ENCODE measurements around the gene DGKE.

Gene DGKE

DNA sequence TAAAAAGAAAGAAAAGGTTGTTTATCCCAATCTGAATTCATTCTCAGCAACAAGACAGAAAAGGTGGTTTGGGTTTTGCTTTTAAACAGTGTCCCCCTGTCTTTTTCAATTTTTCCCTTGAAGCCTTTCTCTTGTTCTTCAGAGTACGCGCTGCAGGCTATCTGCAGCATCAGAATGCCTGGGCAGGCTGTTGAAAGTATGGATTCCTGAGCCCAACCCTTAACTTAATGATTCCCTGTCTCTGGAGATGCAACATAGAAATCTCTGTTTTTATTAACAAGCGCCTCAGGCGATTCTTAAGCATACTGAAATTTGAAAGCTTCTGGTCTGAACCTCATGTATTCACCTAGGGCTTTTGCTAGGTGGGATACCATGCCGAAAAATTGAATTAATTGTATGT is 32.1 kb downstream of the DGKE start:
- Histone ChIP-seq H3K27me3 (ENCODE audit: control insufficient read depth, insufficient read depth, low read length) (no peaks in the 10 kb centered on the region), H3K36me3 (ENCODE audit: control insufficient read depth, low read depth, low read length) (peaks cover 9% of the 10 kb centered on the region), H3K4me3 (ENCODE audit: low read length) (no peak overlapping the region)

DNA sequence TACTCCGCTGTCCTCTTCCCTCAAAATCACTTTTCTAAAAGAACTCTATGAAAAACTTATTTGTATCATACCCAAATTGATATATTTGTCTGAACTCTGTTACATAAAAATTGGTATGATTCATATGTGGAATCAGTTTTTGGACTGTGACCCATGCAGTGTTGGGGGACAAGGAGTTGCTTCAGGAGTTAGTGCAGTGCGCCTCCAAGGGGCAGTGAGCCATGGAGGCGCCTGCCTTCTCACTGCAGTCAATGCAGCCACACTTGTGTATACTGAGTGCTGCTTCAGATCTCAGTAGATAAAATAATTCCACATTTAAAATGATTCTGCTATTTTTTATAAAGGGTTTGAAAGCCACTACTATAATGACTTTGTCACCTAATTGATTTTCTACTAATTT is 32.5 kb downstream of the DGKE start:
- no peaks in the 10 kb centered on the region for H3K27me3 ChIP-seq (ENCODE audit: control insufficient read depth, insufficient read depth, low read length)
- H3K9ac ChIP-seq (ENCODE audit: low read length): no peak overlapping the region
- H3K36me3 ChIP-seq (ENCODE audit: control insufficient read depth, low read depth, low read length): peaks cover 9% of the 10 kb centered on the region
- no peaks in the 10 kb centered on the region for H3K4me1 ChIP-seq (ENCODE audit: control insufficient read depth, low read depth, low read length)
- no peaks in the 10 kb centered on the region for H3K9me3 ChIP-seq (ENCODE audit: control insufficient read depth, low read depth, low read length)
- no peak overlapping the region for H3K27ac ChIP-seq (ENCODE audit: low read length)
- no peak overlapping the region for H3K4me3 ChIP-seq (ENCODE audit: low read length)

More for the DNA sequence above, 32.1 kb downstream of the DGKE start:
- Histone ChIP-seq H3K9ac (ENCODE audit: low read length) (no peak overlapping the region), H3K27ac (ENCODE audit: low read length) (no peak overlapping the region), H3K9me3 (ENCODE audit: control insufficient read depth, low read depth, low read length) (no peaks in the 10 kb centered on the region), H3K4me1 (ENCODE audit: control insufficient read depth, low read depth, low read length) (no peaks in the 10 kb centered on the region)

DNA sequence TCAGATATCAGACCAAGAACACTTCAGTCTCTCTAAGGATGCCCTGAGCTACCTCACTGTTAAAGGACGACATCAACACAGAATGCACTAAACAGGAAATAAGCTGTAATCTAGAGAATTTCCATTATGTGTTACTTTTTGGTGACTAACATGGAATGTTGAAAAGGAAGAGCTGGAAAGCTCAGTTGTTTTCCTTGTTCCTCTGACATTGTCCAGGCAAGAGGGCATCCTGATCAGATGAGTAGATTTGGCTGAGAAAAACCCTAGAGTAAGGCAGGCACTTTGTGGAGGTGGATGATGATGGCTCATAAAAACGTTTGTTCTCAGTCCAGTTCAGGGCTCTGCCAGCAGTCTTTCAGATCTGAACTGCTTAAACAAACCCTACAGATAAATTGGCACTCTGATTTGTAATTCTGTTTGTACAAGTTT is 34.0 kb downstream of the DGKE start:
- no peaks in the 10 kb centered on the region for H3K9me3 ChIP-seq (ENCODE audit: control insufficient read depth, low read depth, low read length)
- peaks cover under 1% of the 10 kb centered on the region for H3K36me3 ChIP-seq (ENCODE audit: control insufficient read depth, low read depth, low read length)
- no peak overlapping the region for H3K9ac ChIP-seq (ENCODE audit: low read length)
- no peaks in the 10 kb centered on the region for H3K4me1 ChIP-seq (ENCODE audit: control insufficient read depth, low read depth, low read length)
- H3K27ac ChIP-seq (ENCODE audit: low read length): no peak overlapping the region
- H3K4me3 ChIP-seq (ENCODE audit: low read length): no peak overlapping the region
- H3K27me3 ChIP-seq (ENCODE audit: control insufficient read depth, insufficient read depth, low read length): no peaks in the 10 kb centered on the region

DNA sequence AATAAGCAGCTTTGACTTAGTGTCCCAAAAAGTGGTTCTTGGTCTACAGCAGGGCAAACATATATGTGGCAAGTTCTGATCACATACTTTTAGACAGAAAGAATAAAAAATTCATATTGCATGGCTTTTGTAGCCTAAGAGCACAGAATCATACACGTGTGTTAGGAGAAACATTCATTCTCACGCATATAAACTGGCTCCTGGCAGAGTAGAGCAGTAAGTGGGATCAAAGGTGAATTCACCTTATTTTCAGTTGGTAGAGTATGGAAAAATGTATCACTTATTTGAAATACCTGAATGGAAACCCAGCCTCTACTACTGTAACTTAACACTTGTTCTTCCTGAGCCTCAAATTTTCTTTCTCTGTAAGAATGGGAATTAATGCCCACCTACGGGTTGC is 34.8 kb downstream of the DGKE start:
- H3K4me1 ChIP-seq (ENCODE audit: control insufficient read depth, low read depth, low read length): no peaks in the 10 kb centered on the region
- H3K9ac ChIP-seq (ENCODE audit: low read length): no peak overlapping the region
- H3K27me3 ChIP-seq (ENCODE audit: control insufficient read depth, insufficient read depth, low read length): no peaks in the 10 kb centered on the region
- H3K9me3 ChIP-seq (ENCODE audit: control insufficient read depth, low read depth, low read length): no peaks in the 10 kb centered on the region
- no peaks in the 10 kb centered on the region for H3K36me3 ChIP-seq (ENCODE audit: control insufficient read depth, low read depth, low read length)
- H3K4me3 ChIP-seq (ENCODE audit: low read length): no peak overlapping the region
- H3K27ac ChIP-seq (ENCODE audit: low read length): no peak overlapping the region

DNA sequence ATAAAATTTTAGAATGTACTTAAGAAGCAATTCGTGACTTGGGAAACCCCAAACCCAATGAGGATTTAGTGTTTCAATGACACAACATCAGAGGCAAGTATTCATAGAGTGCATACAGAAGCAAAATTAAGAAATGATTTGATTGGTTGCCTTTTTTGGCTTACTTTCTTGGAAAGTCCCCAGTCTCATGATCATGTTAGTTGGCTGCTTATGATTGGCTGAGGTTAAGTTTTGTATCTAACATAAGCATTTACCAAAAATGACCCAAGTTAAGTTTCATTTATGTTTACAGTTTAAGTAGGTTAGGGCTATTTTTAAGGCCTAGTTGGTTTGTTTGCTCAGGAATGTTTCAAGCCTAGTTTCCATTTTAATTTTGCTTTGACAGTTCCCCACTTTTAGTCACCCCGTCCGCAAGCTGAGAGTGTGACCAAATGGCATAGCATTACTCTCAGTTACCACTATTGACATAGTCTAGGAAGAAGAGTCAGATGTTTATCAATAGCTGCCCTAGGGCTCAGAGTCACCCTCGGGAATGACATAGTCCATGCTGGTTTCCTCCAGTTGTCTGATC is 36.2 kb downstream of the DGKE start:
- Histone ChIP-seq H3K27me3 (ENCODE audit: control insufficient read depth, insufficient read depth, low read length) (no peaks in the 10 kb centered on the region), H3K4me1 (ENCODE audit: control insufficient read depth, low read depth, low read length) (no peaks in the 10 kb centered on the region), H3K9ac (ENCODE audit: low read length) (no peak overlapping the region), H3K27ac (ENCODE audit: low read length) (no peak overlapping the region), H3K4me3 (ENCODE audit: low read length) (no peak overlapping the region), H3K9me3 (ENCODE audit: control insufficient read depth, low read depth, low read length) (no peaks in the 10 kb centered on the region), H3K36me3 (ENCODE audit: control insufficient read depth, low read depth, low read length) (no peaks in the 10 kb centered on the region)

DNA sequence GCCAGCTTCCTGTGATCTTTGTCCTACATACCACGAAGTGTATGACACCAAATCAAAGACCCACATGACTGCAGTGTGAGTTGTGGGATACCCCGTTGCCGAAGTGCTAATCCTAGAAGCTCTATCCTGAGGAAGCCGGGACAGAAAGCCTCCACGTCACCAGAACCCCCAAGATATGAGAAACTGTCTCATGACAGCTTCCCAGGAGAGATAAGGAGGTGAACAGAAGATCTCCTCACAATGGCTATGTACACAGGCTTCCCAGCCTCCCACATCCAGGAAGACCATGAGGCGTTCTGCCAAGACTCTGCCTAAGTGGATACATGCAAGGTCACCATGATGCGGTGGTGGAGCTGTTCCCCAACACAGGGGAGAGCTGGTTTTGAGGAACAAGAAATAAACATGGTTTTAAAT is 42.8 kb downstream of the DGKE start:
- Histone ChIP-seq H3K36me3 (ENCODE audit: control insufficient read depth, low read depth, low read length) (no peaks in the 10 kb centered on the region), H3K9me3 (ENCODE audit: control insufficient read depth, low read depth, low read length) (no peaks in the 10 kb centered on the region), H3K9ac (ENCODE audit: low read length) (no peak overlapping the region), H3K4me1 (ENCODE audit: control insufficient read depth, low read depth, low read length) (no peaks in the 10 kb centered on the region), H3K27me3 (ENCODE audit: control insufficient read depth, insufficient read depth, low read length) (no peaks in the 10 kb centered on the region), H3K27ac (ENCODE audit: low read length) (no peak overlapping the region), H3K4me3 (ENCODE audit: low read length) (no peak overlapping the region)

DNA sequence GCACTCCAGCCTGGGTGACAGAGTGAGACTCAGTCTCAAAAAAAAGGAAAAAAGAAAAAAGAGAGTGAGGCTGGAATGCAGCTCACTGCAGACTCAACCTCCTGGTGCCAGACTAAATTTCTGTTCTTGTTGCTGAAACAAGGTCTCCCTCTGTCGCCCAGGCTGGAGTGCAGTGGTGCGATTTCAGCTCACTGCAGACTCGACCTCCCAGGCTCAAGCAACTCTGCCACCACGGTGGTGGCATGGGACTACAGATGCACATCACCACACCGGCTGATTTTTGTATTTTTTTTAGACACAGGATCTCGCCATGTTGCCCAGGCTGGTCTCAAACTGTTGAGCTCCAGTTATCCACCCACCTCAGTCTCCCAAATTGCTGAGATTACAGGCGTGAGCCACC is 45.3 kb downstream of the DGKE start:
- no peaks in the 10 kb centered on the region for H3K9me3 ChIP-seq (ENCODE audit: control insufficient read depth, low read depth, low read length)

DNA sequence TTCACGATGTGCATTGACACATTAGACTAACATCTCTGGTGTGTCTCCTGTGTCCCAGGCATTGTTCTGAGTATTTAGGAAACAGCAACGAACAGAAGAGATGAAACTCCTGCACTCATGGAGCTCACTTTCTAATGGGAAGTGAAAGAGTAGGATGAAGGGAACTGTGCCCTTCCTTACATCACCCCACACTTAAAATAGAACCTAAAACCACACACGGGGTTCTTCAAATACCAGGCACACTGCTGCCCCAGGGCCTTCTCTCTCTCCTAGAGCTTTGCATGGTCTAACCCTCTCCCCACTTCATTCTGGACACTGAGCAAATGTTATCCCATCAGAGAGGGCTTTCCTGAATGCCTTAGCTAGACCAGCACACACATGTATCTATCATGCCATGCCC is 46.2 kb downstream of the DGKE start:
- no peaks in the 10 kb centered on the region for H3K36me3 ChIP-seq (ENCODE audit: control insufficient read depth, low read depth, low read length)
- no peak overlapping the region for H3K9ac ChIP-seq (ENCODE audit: low read length)
- no peaks in the 10 kb centered on the region for H3K9me3 ChIP-seq (ENCODE audit: control insufficient read depth, low read depth, low read length)
- no peak overlapping the region for H3K27ac ChIP-seq (ENCODE audit: low read length)
- no peaks in the 10 kb centered on the region for H3K4me1 ChIP-seq (ENCODE audit: control insufficient read depth, low read depth, low read length)
- H3K4me3 ChIP-seq (ENCODE audit: low read length): no peak overlapping the region
- H3K27me3 ChIP-seq (ENCODE audit: control insufficient read depth, insufficient read depth, low read length): no peaks in the 10 kb centered on the region

More for the DNA sequence above, 45.3 kb downstream of the DGKE start:
- H3K9ac ChIP-seq (ENCODE audit: low read length): no peak overlapping the region
- H3K4me3 ChIP-seq (ENCODE audit: low read length): no peak overlapping the region
- H3K27ac ChIP-seq (ENCODE audit: low read length): no peak overlapping the region
- no peaks in the 10 kb centered on the region for H3K36me3 ChIP-seq (ENCODE audit: control insufficient read depth, low read depth, low read length)
- H3K4me1 ChIP-seq (ENCODE audit: control insufficient read depth, low read depth, low read length): no peaks in the 10 kb centered on the region
- H3K27me3 ChIP-seq (ENCODE audit: control insufficient read depth, insufficient read depth, low read length): no peaks in the 10 kb centered on the region

DNA sequence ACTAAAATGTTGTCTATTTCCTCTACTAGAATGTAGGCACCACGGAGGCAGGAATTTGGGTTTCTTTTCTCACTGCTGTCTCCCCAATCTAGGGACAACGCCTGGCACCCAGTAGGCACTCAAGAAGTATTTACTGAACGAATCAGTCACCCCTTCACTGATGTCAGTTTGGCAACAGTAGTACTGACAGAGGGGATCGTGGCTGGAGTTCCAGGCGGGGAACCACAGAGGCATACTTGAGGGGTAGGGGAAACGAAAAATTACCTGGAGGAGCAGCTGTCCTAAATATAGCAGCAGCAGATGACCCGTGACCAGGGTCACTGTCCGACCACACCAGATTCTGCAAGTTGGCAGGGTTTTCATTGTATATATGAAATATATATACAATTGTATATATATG is 46.6 kb downstream of the DGKE start:
- Histone ChIP-seq H3K9ac (ENCODE audit: low read length) (no peak overlapping the region), H3K4me3 (ENCODE audit: low read length) (no peak overlapping the region), H3K27ac (ENCODE audit: low read length) (no peak overlapping the region)

DNA sequence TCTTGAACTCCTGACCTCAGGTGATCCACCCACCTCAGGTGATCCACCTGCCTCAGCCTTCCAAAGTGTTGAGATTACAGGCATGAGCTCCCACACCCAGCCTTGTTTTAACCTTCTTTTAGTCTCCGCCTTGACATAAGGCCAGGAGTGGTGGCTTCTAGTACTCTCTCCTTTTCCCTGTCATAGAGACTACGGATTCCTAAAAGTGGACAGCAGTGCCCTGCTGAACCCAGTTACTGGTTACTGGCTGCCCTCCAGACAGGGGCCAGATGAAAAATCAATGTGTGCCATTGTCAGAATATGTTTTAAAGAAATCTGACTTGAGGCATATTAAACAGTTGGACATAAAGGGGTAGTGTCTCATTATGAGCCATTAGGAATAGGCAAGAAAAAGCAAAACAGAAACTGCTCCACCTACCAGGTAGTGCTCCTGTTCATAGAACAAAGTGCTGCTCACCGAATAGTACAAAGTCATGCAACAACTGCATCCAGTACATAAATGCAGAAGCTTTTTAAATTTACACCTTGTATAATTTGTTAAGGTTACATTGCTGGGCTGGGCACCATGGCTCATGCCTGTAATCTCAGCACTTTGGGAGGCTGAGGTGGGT is 47.8 kb downstream of the DGKE start:
- no peak overlapping the region for H3K9ac ChIP-seq (ENCODE audit: low read length)
- no peaks in the 10 kb centered on the region for H3K36me3 ChIP-seq (ENCODE audit: control insufficient read depth, low read depth, low read length)
- H3K27ac ChIP-seq (ENCODE audit: low read length): no peak overlapping the region
- no peak overlapping the region for H3K4me3 ChIP-seq (ENCODE audit: low read length)
- H3K4me1 ChIP-seq (ENCODE audit: control insufficient read depth, low read depth, low read length): no peaks in the 10 kb centered on the region
- H3K27me3 ChIP-seq (ENCODE audit: control insufficient read depth, insufficient read depth, low read length): no peaks in the 10 kb centered on the region
- H3K9me3 ChIP-seq (ENCODE audit: control insufficient read depth, low read depth, low read length): no peaks in the 10 kb centered on the region

More for the DNA sequence above, 46.6 kb downstream of the DGKE start:
- no peaks in the 10 kb centered on the region for H3K4me1 ChIP-seq (ENCODE audit: control insufficient read depth, low read depth, low read length)
- H3K9me3 ChIP-seq (ENCODE audit: control insufficient read depth, low read depth, low read length): no peaks in the 10 kb centered on the region
- no peaks in the 10 kb centered on the region for H3K27me3 ChIP-seq (ENCODE audit: control insufficient read depth, insufficient read depth, low read length)
- H3K36me3 ChIP-seq (ENCODE audit: control insufficient read depth, low read depth, low read length): no peaks in the 10 kb centered on the region

DNA sequence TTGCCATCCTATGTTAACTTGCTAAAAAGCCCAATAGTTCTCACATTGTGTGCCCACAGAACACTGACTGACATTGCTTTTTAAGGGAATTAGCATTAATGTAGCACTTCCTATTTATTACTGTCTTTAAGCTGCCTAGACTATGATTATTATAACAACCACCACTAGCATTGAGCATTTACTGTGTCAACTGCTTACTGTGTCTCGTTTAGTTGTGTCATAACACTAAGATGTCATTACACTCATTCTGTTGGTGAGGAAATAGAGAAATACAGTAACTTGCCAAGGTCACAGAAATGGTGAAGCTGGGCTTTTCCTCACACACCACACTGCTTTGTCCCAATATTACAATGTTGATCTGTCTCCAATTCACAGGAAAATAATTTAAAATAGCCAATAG is 49.7 kb downstream of the DGKE start:
- no peak overlapping the region for H3K4me3 ChIP-seq (ENCODE audit: low read length)
- no peaks in the 10 kb centered on the region for H3K36me3 ChIP-seq (ENCODE audit: control insufficient read depth, low read depth, low read length)
- H3K9me3 ChIP-seq (ENCODE audit: control insufficient read depth, low read depth, low read length): peaks cover 10% of the 10 kb centered on the region
- no peak overlapping the region for H3K27ac ChIP-seq (ENCODE audit: low read length)
- no peak overlapping the region for H3K9ac ChIP-seq (ENCODE audit: low read length)
- no peaks in the 10 kb centered on the region for H3K27me3 ChIP-seq (ENCODE audit: control insufficient read depth, insufficient read depth, low read length)
- H3K4me1 ChIP-seq (ENCODE audit: control insufficient read depth, low read depth, low read length): no peaks in the 10 kb centered on the region

All from iPS-18a (cell line).